ENCODE data around the gene IGFL1. TPM values are rescaled to one million over a fixed set of nuclear protein-coding genes. Genes with fewer than 3 reads are reported as not detected.
"Not testable (repeated sequence)": the region's sequence is repeated elsewhere in the genome, so short reads cannot be mapped to it uniquely, and the experiment has no call there.

Gene IGFL1
- total RNA-seq, 4 donors from 2014 or later = not detected

DNA sequence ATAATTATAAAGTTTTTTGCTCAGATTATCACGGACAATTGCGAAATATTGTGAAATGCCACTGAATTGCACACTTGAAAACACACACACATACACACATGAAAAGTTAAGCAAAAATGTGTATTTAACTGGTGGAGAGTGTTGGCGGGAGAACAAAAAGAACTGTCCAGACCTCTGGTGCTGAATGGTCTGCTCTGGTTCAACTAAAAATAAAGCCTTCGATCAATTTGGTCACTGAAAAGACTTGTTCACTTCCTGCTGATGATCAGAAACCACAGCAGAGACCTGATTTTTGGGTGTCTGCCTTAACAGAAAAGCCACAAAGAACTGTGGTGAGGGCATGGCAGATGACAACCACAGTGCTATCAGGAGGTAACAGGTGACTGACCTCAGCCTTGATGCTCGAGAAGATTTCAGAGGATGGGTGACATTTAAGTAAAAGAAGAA lies 4.0 kb upstream of the IGFL1 start:
- Histone ChIP-seq H3K4me3 (no peak overlapping the region), H3K27me3 (no peaks in the 10 kb centered on the region), H3K4me1 (no peaks in the 10 kb centered on the region), H3K36me3 (no peaks in the 10 kb centered on the region), H3K9me3 (no peaks in the 10 kb centered on the region), H3K27ac (no peak overlapping the region)
- DNase-seq = no peak
- TF ChIP-seq, protein P1, sequence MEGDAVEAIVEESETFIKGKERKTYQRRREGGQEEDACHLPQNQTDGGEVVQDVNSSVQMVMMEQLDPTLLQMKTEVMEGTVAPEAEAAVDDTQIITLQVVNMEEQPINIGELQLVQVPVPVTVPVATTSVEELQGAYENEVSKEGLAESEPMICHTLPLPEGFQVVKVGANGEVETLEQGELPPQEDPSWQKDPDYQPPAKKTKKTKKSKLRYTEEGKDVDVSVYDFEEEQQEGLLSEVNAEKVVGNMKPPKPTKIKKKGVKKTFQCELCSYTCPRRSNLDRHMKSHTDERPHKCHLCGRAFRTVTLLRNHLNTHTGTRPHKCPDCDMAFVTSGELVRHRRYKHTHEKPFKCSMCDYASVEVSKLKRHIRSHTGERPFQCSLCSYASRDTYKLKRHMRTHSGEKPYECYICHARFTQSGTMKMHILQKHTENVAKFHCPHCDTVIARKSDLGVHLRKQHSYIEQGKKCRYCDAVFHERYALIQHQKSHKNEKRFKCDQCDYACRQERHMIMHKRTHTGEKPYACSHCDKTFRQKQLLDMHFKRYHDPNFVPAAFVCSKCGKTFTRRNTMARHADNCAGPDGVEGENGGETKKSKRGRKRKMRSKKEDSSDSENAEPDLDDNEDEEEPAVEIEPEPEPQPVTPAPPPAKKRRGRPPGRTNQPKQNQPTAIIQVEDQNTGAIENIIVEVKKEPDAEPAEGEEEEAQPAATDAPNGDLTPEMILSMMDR (IDR thresholded peaks at IDR 0.05) = no peak
- TF ChIP-seq POLR2A (IDR thresholded peaks at IDR 0.05) = no peak

DNA sequence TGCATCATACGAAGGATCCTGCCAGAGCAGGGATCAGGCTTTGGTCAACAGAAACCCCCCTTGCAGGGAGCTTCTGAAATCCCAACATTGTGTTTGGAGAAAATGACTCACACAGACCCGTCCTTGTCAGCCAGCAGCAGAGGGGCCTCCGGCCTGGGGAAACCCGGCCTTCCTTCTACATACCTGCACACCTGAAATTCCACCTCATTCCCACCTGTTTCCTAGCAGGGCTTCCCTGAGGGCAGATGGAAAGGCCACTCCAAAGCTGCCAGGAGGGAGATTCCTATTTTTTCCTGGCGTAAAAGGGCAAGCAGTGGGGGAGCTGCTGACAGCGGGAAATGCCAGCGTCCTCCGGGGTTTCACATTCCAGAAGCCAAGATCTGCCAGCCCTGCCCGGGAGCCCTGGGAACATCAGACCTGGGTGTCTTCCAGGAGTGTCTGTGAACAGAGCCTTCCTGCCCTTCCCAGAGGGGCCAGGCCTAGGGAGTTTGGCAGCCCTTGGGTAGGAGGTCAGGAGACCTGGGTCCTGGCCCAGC lies 3.0 kb upstream of the IGFL1 start:
- TF ChIP-seq, protein P1 (IDR thresholded peaks at IDR 0.05) = no peak
- no peak for TF ChIP-seq POLR2A (IDR thresholded peaks at IDR 0.05)
- no peak for DNase-seq
- Histone ChIP-seq H3K36me3 (no peaks in the 10 kb centered on the region), H3K27ac (no peak overlapping the region), H3K27me3 (no peaks in the 10 kb centered on the region), H3K4me3 (no peak overlapping the region), H3K4me1 (no peaks in the 10 kb centered on the region), H3K9me3 (no peaks in the 10 kb centered on the region)

DNA sequence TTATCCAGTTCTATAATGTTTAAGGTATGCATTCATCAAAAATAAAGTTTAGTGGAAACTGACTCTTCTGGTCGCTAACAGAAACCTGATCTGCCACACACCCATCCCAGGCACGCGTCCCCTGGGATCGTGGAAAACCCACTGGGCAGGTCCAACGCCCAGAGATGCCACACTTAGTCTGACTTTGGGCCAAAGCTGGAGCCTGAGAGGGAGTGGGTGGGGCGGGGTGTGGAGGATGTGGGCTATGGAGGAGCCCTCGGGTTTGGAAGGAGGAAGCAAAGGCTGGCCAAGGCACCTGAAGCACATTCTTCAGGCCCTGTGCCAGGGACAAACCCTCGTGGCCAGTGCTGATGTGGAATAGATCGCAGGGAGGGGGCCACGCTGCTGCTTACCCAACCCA lies 2.5 kb downstream of the IGFL1 start:
- TF ChIP-seq POLR2A (IDR thresholded peaks at IDR 0.05) = no peak
- TF ChIP-seq, protein P1 (IDR thresholded peaks at IDR 0.05) = no peak
- Histone ChIP-seq H3K4me1 (no peaks in the 10 kb centered on the region), H3K27ac (no peak overlapping the region), H3K36me3 (no peaks in the 10 kb centered on the region), H3K9me3 (no peaks in the 10 kb centered on the region), H3K27me3 (no peaks in the 10 kb centered on the region), H3K4me3 (no peak overlapping the region)
- DNase-seq = no peak

DNA sequence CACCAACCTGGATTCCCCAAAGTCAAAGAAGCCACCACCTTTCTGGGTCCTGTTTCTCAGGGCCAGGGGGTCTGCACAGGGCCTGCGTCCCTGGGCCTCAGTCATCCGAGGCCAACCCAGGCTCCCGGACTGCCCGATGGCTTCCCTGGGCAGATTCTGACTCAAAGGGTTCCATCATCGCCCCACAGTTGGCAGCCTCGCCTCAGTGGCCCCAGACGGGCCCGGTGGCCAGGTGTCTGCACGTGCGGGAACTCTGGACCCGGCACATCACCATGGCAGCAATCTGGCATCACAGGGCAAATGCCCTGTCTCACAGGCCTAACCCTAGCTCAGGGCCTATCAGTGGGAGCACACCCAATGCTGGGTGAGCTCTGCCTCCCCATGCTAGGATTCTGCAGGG lies 2.9 kb downstream of the IGFL1 start:
- H3K4me3 ChIP-seq = no peak overlapping the region
- H3K27ac ChIP-seq = no peak overlapping the region
- H3K27me3 ChIP-seq = no peaks in the 10 kb centered on the region
- no peaks in the 10 kb centered on the region for H3K36me3 ChIP-seq
- no peak for DNase-seq
- no peaks in the 10 kb centered on the region for H3K4me1 ChIP-seq
- TF ChIP-seq, protein P1 (IDR thresholded peaks at IDR 0.05) = no peak
- TF ChIP-seq POLR2A (IDR thresholded peaks at IDR 0.05) = no peak
- H3K9me3 ChIP-seq = no peaks in the 10 kb centered on the region

DNA sequence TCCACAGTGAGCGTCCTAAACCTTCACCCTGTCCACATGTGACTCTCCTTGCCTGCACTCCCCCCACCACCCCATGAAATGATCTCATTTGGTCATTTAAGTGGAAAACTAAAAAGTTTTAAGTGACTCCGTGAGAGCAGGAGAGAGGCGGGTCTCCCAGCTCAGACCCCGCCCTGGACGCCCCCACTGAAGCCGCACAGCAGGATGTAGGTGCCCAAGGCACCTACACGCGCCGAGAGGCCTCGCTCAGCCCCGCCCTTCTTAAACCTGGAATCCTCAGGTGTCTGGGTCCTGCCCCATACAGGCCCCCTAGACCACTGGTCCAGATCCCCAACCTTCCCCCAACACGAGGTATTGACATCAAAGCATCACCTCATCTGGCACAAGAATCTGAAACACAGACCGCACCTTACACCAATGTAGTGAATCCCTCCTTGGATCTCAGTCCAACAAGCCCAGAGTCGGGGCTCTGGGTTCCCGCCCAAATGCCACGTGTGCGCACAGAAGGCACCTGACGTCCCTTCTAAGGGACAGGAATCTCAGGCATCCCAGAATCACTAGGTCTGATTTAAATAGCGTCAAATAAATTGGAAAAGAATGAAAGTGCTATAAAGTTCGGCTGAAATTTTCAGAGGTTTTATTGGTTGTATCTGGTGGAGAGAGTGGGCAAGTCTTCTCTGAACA lies 3.5 kb downstream of the IGFL1 start:
- Histone ChIP-seq H3K27ac (no peak overlapping the region), H3K36me3 (no peaks in the 10 kb centered on the region), H3K27me3 (no peaks in the 10 kb centered on the region), H3K4me3 (no peak overlapping the region), H3K9me3 (no peaks in the 10 kb centered on the region), H3K4me1 (no peaks in the 10 kb centered on the region)
- TF ChIP-seq POLR2A (IDR thresholded peaks at IDR 0.05) = no peak
- TF ChIP-seq, protein P1 (IDR thresholded peaks at IDR 0.05) = no peak
- no peak for DNase-seq

DNA sequence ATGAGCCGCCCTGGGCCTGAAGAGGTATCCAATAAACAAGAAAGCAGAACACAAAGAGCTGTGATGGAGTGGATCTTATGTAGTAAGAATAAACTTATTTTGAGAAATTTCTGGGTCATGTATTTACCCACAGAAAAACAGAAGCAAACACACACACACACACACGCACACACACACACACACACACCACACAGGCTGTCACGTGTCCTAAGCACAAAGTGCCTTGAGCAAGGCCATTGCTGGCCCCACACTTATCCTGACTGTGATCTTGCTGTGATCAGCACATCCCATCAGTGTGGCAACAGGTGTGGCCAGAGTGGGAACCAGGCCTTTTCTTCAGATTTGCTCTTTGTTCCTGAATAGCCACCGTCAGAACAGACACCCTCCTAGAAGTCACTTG lies 4.3 kb downstream of the IGFL1 start:
- not testable (repeated sequence) for H3K27ac ChIP-seq, H3K27me3 ChIP-seq, H3K9me3 ChIP-seq, H3K4me3 ChIP-seq, H3K36me3 ChIP-seq, H3K4me1 ChIP-seq, DNase-seq

DNA sequence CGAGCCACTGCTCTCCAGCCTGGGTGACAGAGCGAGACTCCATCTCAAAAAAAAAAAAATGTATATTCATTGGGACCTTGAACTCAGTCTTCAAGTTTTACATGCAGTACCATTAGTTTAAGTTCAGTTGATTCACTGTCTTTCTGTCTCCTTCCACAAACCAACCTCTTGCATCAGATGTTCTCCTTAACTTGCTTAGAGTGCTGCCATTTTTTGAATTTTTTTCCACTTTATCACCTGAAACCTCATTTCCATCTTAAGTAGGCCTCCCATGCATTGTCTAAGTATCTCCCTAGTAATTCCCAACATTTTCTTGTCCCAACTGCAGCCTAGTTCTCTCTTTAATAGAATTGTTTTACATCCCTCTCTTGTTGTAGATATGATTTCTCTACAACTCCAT lies 8.6 kb downstream of the IGFL1 start:
- H3K4me3 ChIP-seq = not testable (repeated sequence)

More for the DNA sequence above, 8.6 kb downstream of the IGFL1 start:
- not testable (repeated sequence) for H3K4me1 ChIP-seq, H3K27ac ChIP-seq, H3K9me3 ChIP-seq, H3K27me3 ChIP-seq, DNase-seq, H3K36me3 ChIP-seq

Data from Peyer's patch (tissue), 4 donors.